GM19043 (cell line): ENCODE measurements around the gene AKR1D1.
"Not testable (repeated sequence)": the region's sequence is repeated elsewhere in the genome, so short reads cannot be mapped to it uniquely, and the experiment has no call there.

Experiments
- ATAC-seq: cut with Tn5 transposase; IDR thresholded peaks from one replicate; pipeline ENCODE4 v1.9.1; 2021; ENCODE audit warnings: low read depth; ENCODE audit not compliant: unreplicated experiment

Gene AKR1D1

GRCh38 chr7:138072726-138073125 lies 3.5 kb upstream of the AKR1D1 start:
- no peak for ATAC-seq

- ATAC-seq, result no peak
Observed at GRCh38 chr7:138074121-138074520, 2.1 kb upstream of the AKR1D1 start.

- no peak for ATAC-seq
Observed at GRCh38 chr7:138074540-138074939, 1.7 kb upstream of the AKR1D1 start.

DNA sequence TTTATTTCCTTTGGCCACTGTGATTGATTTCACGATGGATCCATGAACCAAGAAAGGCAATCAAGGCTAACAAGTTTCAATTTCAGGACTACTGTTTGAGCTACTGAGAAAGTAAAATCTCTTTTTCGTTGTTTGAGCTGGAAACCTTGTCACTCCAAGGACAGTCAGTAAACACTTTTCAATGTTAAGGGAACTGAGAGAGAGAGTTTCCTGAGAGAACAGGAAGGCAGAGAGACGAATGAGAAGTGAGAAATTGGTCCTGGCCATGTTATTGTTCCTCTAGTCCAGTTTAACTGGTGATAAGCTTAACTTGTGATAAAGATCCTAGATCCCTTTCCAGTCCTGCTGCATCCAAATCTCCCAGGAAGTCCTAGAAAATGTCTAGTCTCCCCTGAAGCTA lies 909 bp upstream of the AKR1D1 start:
- ATAC-seq, result no peak

- not testable (repeated sequence) for ATAC-seq
Observed at GRCh38 chr7:138075786-138076185, 473 bp upstream of the AKR1D1 start.

- ATAC-seq, result no peak
Observed at GRCh38 chr7:138077809-138078208, 1.6 kb downstream of the AKR1D1 start.

DNA sequence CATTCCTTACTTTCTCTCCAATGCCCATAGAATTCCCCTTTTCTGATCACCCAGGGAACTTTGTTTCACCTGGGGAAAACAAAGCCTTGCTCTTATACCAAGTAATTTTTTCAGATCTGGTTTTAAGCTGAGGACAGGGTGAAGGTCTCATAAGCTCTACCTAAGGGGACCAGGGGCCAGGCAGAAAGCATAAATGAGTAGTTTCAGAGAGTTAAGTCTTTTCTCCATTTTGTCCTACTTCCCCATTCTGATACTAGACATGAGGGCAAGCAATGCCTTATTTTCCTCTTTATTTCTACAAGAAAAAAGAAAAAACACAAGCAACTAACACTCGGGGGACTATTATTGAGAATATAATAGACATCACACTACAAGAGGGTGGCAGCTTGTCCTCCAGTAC lies 2.9 kb downstream of the AKR1D1 start:
- no peak for ATAC-seq

- no peak for ATAC-seq
Observed at GRCh38 chr7:138081868-138082267, 5.6 kb downstream of the AKR1D1 start.

DNA sequence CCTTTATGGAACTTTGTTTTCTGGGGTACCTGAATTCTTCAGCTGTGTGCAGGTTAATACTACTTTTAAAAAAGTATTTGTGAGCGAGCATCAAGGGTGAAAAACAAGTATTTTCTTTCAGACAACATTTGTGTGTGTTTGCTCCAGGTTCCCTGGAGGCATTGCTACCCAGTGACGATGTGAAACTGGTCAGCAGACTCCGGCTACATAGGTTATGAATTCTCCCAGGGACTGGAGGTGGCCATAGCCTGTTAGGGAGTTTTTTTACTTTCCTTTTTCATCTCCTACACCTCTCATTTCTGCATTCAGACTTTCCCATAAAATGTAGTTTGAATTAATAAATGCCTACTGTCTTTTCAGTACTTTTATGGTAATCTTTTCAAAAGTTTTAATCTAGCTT lies 7.6 kb downstream of the AKR1D1 start:
- no peak for ATAC-seq

DNA sequence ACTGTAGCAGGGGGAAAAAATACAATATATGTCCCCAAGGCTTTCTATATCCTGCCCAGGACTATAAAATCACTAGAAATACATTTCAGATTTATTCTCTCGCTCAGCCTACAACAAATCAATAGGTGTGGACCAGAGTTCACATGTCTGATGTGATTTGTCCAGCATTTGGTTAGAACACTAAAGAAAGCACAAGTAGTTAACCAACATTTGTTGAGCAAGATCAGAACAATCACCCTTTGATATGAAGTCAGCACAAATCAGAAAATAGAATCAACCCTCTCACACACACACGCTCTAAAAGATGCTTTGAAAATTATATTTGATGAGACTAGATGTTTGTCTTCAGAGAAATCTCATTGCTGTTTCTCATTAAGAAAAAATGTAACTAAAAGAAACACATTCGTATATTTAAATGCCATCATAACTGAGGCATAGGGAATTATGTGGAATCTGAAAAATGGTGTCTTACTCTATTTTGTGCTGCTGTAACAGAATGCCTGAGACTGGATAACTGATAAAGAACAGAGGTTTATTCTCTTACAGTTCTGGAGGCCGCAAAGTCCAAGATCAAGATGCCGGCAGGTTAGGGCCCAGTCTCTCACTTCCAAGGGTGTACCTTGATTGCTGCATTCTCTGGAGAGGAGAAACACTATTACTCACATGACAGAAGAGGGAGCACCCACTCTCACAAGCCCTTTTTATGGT lies 10.5 kb downstream of the AKR1D1 start:
- ATAC-seq, result no peak

DNA sequence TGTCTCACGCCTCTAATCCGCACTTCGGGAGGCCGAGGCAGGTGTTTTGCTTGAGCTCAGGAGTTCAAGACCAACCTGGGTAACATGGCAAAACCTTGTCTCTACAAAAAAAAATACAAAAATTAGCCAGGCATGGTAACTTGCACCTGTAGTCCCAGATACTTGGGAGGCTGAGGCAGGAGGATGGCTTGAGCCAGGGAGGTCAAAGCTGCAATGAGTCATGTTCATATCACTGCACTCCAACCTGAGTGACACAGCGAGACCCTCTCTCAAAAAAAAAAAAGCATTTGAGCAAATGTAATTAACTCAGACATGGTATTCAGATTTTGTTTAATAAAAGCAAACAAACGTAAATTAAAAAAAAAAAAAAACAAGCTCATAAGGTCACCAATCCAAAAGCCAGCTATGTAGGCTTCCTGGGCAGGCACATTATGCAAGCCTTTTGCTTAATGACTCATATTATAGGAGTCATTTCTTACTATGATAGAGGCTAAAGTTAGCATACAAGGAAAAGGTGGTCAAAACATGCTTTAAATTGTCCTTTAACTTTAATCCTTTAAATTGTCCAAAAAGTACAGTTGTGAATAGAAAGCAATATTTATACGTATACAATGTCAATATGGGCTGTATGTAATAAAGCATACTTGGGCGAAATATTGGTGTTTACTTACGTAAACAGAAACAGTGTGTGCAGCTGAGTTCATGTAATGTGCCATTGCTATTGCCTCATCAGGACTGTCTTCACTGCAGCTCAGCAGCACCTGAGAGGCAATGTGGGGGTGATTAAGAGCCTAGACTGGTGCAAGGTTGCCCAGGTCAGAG lies 13.0 kb downstream of the AKR1D1 start:
- ATAC-seq, result no peak

GRCh38 chr7:138091032-138091431 lies 14.8 kb downstream of the AKR1D1 start:
- no peak for ATAC-seq

DNA sequence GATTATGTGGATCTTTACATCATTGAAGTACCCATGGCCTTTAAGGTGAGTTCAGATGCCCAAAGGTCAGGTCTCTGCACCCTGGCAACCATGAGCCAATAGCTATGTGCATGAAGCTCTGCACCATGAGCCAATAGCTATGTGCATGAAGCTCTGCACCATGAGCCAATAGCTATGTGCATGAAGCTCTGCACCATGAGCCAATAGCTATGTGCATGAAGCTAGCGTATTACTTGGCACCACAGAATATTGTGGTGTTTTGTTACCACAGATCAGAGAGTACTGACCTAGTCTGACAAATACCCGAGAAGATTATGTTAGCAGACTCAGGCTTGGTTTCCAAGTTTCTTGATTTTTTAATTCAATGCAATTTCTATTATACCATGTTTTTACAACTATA lies 15.6 kb downstream of the AKR1D1 start:
- ATAC-seq, result not testable (repeated sequence)

DNA sequence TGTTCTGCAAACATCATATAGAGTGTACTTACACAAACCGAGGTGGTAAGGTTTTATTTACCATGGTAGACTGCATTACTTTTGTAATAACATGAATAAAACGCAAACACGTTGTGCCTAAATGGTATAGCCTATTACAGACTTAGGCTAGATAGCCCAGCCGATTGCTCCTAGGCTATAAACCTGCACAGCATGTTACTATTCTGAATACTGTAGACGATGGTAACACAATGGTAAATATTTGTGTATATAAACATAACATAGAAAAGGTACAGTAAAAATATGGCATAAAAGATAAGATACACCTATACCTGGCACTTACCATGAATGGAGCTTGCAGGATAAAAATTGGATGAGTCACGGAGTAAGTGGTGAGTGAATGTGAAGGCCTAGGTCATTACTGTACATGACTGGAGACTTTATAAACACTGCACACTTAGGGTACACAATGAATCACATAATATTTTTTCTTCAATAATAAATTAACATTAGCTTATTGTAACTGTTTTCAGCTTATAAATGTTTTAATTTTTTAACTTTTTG lies 16.3 kb downstream of the AKR1D1 start:
- ATAC-seq, result no peak

DNA sequence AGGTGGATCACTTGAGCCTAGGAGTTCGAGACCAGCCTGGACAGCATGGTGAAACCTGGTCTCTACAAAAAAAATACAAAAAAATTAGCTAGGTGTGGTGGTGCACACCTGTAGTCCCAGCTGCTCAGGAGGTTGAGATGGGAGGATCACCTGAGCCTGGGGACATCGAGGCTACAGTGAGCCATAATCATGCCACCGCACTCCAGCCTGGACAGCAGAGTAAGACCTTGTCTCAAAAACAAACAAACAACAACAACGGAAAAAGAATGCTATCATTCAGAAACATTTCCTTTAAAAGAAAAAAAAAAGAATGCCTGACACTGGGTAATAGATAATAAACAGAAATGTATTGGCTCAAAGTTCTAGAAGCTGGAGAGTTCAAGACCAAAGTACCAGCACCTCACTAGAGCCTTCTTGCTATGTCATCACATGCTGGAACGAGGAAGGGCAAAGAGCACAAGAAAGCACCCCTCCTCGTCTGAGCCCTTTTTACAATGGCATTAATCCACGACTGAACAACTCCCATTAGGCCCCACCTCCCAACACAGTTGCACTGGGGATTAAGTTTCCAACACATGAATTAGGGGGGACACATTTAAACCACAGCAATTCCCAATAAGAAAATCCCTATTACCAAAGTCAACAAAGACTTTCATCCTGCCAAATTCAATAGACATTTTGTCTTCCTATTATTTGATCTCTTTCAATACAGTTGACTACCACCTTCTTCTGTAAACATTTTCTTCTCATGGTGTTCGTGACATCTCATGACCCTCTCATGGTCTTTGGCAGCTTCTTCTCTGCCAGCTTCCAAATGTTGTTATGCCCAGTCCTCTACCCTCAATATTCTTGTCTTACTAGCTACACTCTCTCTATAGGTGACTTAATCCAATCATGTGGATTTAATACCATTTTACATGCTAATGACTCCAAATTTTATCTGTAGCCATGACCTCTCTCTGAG lies 20.0 kb downstream of the AKR1D1 start:
- ATAC-seq, result no peak

- ATAC-seq, result no peak
Observed at GRCh38 chr7:138097064-138097741, 20.9 kb downstream of the AKR1D1 start.

DNA sequence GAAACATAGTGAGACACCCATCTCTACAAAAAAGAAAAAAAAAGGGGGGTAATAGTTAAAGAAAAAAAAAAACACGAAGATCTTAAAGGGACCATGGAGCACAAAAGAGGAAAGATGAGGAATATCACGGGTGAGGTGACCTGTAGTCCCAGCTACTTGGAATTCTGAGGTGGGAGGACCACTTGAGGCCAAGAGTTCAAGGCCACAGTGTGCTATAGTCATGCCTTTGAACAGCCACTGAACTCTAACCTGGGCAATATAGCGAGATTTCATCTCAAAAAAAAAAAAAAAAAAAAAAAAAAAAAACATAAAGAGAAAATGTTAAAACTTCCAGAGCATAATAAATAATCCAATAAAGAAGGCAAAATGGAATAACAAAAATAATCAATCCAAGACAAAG lies 23.6 kb downstream of the AKR1D1 start:
- ATAC-seq, result no peak

GRCh38 chr7:138105221-138105620 lies 29.0 kb downstream of the AKR1D1 start:
- ATAC-seq, result no peak

DNA sequence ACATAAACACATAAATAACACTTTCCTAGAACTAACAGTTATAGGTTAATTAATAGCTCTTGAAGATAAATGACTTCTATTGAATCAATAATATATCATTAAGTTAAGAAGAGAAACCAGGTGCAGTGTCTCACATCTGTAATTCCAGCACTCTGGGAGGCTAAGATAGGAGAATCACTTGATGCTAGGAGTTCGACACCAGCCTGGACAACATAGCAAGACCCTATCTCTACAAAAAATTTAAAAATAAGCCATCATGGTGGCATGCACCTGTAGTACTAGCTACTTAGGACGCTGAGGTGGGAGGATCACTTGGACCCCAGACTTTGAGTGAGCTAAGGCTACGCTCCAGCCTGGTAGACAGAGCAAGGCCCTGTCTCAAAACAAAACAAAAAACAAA lies 38.8 kb downstream of the AKR1D1 start:
- ATAC-seq, result no peak

DNA sequence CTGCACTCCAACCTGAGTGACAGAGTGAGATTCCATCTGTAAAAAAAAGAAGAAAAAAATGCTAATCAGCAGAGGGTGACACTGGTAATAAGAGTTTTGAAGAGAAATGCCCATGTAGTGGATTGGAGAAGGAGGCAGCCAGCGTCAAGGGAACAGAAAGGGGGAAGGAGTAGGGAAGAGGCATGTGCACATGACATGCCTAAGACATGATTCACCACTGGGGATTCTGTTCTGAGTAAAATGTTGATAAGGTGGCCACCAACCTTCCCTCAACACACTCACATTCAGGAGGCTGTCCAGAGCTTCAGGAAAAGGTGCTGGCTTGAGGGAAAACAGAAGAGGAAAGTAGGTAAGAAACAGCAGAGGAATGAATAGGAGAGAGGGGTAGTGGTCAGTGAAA lies 39.9 kb downstream of the AKR1D1 start:
- no peak for ATAC-seq
